K562 (cell line): Measurements from ENCODE around the gene CFAP73. TPM values are rescaled to one million over a fixed set of nuclear protein-coding genes. Genes with fewer than 3 reads are reported as not detected.

ENCODE experiments used
- CTBP1 ChIP-seq: fragments of 450-650 bp; IDR thresholded peaks from 2 replicates; pipeline ENCODE4 v1.6.1; 2016; ENCODE audit warnings: borderline replicate concordance
- DACH1 ChIP-seq: fragments of 450-650 bp; IDR thresholded peaks from 2 replicates; pipeline ENCODE4 v1.6.1; 2018; ENCODE audit not compliant: partially characterized antibody
- FUS ChIP-seq: fragments of 200-400 bp; formaldehyde crosslinking; optimal IDR thresholded peaks from 2 replicates; pipeline ENCODE3; 2017; ENCODE audit warnings: low read depth, low read length
- L3MBTL2 ChIP-seq: fragments of 450-650 bp; IDR thresholded peaks from 2 replicates; pipeline ENCODE4 v1.6.1; 2016; ENCODE audit warnings: mild to moderate bottlenecking, moderate library complexity
- MEF2A ChIP-seq: IDR thresholded peaks from 2 replicates; pipeline ENCODE4 v1.6.1; 2011; ENCODE audit warnings: low read depth, mild to moderate bottlenecking, low read length, moderate library complexity; ENCODE audit not compliant: control insufficient read depth
- NCOA6 ChIP-seq: fragments of 450-650 bp; IDR thresholded peaks from 2 replicates; pipeline ENCODE4 v1.6.1; 2017; ENCODE audit warnings: mild to moderate bottlenecking
- RB1 ChIP-seq: fragments of 450-650 bp; IDR thresholded peaks from 2 replicates; pipeline ENCODE4 v1.6.1; 2017; ENCODE audit warnings: low read depth, mild to moderate bottlenecking
- RFX1 ChIP-seq: fragments of 450-650 bp; IDR thresholded peaks from 2 replicates; pipeline ENCODE4 v1.6.1; 2016; ENCODE audit warnings: mild to moderate bottlenecking, moderate library complexity
- ZKSCAN8 ChIP-seq: fragments of 200-800 bp; sonication (Bioruptor generic); IDR thresholded peaks from 2 replicates; pipeline ENCODE4 v1.6.1; 2016; ENCODE audit warnings: missing genetic modification characterization, missing compliant biosample characterization
- ZNF165 ChIP-seq: fragments of 250-450 bp; sonication (Bioruptor Pico); IDR thresholded peaks from 2 replicates; pipeline ENCODE4 v1.4.0; 2020; ENCODE audit warnings: borderline replicate concordance
- ZNF224 ChIP-seq: sonication (generic); formaldehyde crosslinking; IDR thresholded peaks from 2 replicates; pipeline ENCODE4 v1.8.0; 2022; ENCODE audit warnings: mild to moderate bottlenecking, missing genetic modification reagents
- ZNF408 ChIP-seq: fragments of 250-450 bp; sonication (Bioruptor Pico); IDR thresholded peaks from 2 replicates; pipeline ENCODE4 v1.4.0; 2020; ENCODE audit warnings: low read depth, mild to moderate bottlenecking, moderate library complexity
- ZNF740 ChIP-seq, 3 experiments: fragments of 200-800 bp in 1 of 3; sonication (Bioruptor generic) in 1 of 3; sonication (generic) in 1 of 3; formaldehyde crosslinking in 1 of 3; IDR thresholded peaks; 2 replicates each; pipeline versions ENCODE4 v1.6.1 to v1.8.0; 2016 to 2022; ENCODE audit warnings: mild to moderate bottlenecking in 2 of 3, missing compliant biosample characterization in 2 of 3, missing genetic modification characterization in 2 of 3, missing genetic modification reagents in 1 of 3
- ZNF766 ChIP-seq: fragments of 200-800 bp; sonication (Bioruptor generic); conservative IDR thresholded peaks from 2 replicates; pipeline ENCODE4 v1.6.1; 2016; ENCODE audit warnings: missing genetic modification characterization, missing compliant biosample characterization
- polyA plus RNA-seq, 8 experiments: library from polyadenylated mRNA; depleted of rRNA in 4 of 8; stranded (reverse) in 5 of 8; unstranded in 3 of 8; fragments of >200 nt; fragmentation: Nextera tagmentation in 2 of 8; fragmentation: Illumina TruSeq in 1 of 8; extraction: Ambion mirVana in 2 of 8; extraction: Trizol in 1 of 8; gene quantifications; 2 replicates each; pipeline versions ENCODE4 v1.2.1 to v1.2.3, GENCODE V29; 2011 to 2014; ENCODE audit warnings: inconsistent platforms in 1 of 8, missing spikeins in 1 of 8
- total RNA-seq, 7 experiments: library from RNA; depleted of rRNA in 6 of 7; stranded (reverse); fragments of >200 nt in 6 of 7; fragmentation: Illumina TruSeq in 2 of 7; extraction: Trizol in 2 of 7; gene quantifications; 2 replicates each; pipeline versions ENCODE4 v1.2.1 to v1.2.3, GENCODE V29; 2011 to 2021; ENCODE audit warnings: low replicate concordance in 1 of 7
- TF ChIP-seq, protein P1 (sequence below): fragments of 250-450 bp; sonication (Bioruptor Pico); IDR thresholded peaks from 2 replicates; pipeline ENCODE4 v1.4.0; 2020; ENCODE audit warnings: mild to moderate bottlenecking, moderate library complexity, borderline replicate concordance
- TF ChIP-seq, protein P2 (sequence below): fragments of 450-650 bp; IDR thresholded peaks from 2 replicates; pipeline ENCODE4 v1.7.0; 2016; ENCODE audit warnings: borderline replicate concordance
- TF ChIP-seq, protein P3 (sequence below): fragments of 450-650 bp; formaldehyde crosslinking; IDR thresholded peaks from 2 replicates; pipeline ENCODE4 v1.4.0; 2022; ENCODE audit warnings: missing genetic modification characterization
- TF ChIP-seq, protein P4 (sequence below): fragments of 250-450 bp; sonication (Bioruptor Pico); IDR thresholded peaks from 2 replicates; pipeline ENCODE4 v1.5.0; 2020; ENCODE audit warnings: mild to moderate bottlenecking, borderline replicate concordance

Gene CFAP73
- total and polyA plus RNA-seq, 9 of the 15 experiments (the other 6 are each of a cell fraction or from before 2014, with no cell fraction given): not detected

GRCh38 chr12:113185180-113186032, 35.9 kb downstream of the CFAP73 start, which contains the start of the genes DDX54 and RITA1 (continued):
- no peak for TF ChIP-seq NCOA6
- peak; percentile 28 for TF ChIP-seq FUS
- no peak for TF ChIP-seq ZNF408 (CRISPR knock-in tag)
- TF ChIP-seq CTBP1: peak; percentile 68
- TF ChIP-seq RB1: peak; percentile 82; the same call in 1 of the 2 replicates
- TF ChIP-seq, protein P1, sequence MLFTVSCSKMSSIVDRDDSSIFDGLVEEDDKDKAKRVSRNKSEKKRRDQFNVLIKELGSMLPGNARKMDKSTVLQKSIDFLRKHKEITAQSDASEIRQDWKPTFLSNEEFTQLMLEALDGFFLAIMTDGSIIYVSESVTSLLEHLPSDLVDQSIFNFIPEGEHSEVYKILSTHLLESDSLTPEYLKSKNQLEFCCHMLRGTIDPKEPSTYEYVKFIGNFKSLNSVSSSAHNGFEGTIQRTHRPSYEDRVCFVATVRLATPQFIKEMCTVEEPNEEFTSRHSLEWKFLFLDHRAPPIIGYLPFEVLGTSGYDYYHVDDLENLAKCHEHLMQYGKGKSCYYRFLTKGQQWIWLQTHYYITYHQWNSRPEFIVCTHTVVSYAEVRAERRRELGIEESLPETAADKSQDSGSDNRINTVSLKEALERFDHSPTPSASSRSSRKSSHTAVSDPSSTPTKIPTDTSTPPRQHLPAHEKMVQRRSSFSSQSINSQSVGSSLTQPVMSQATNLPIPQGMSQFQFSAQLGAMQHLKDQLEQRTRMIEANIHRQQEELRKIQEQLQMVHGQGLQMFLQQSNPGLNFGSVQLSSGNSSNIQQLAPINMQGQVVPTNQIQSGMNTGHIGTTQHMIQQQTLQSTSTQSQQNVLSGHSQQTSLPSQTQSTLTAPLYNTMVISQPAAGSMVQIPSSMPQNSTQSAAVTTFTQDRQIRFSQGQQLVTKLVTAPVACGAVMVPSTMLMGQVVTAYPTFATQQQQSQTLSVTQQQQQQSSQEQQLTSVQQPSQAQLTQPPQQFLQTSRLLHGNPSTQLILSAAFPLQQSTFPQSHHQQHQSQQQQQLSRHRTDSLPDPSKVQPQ (CRISPR knock-in tag): no peak
- TF ChIP-seq, protein P2, sequence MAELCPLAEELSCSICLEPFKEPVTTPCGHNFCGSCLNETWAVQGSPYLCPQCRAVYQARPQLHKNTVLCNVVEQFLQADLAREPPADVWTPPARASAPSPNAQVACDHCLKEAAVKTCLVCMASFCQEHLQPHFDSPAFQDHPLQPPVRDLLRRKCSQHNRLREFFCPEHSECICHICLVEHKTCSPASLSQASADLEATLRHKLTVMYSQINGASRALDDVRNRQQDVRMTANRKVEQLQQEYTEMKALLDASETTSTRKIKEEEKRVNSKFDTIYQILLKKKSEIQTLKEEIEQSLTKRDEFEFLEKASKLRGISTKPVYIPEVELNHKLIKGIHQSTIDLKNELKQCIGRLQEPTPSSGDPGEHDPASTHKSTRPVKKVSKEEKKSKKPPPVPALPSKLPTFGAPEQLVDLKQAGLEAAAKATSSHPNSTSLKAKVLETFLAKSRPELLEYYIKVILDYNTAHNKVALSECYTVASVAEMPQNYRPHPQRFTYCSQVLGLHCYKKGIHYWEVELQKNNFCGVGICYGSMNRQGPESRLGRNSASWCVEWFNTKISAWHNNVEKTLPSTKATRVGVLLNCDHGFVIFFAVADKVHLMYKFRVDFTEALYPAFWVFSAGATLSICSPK: no peak
- no peak for TF ChIP-seq DACH1
- TF ChIP-seq ZKSCAN8: no peak
- TF ChIP-seq ZNF165 (CRISPR knock-in tag): no peak
- peak; percentile 97 for TF ChIP-seq ZNF740 (CRISPR knock-in tag; IDR thresholded peaks at IDR 0.05)
- peak in 1 of 2 experiments; percentile 90; a peak in 2 of 4 replicates for TF ChIP-seq ZNF740 (tag; IDR thresholded peaks at IDR 0.05)
- TF ChIP-seq L3MBTL2: peak; percentile 88
- no peak for TF ChIP-seq ZNF766
- no peak; the same call in 1 of the 2 replicates for TF ChIP-seq ZNF224
- no peak for TF ChIP-seq MEF2A
- TF ChIP-seq RFX1: no peak
- TF ChIP-seq, protein P3, sequence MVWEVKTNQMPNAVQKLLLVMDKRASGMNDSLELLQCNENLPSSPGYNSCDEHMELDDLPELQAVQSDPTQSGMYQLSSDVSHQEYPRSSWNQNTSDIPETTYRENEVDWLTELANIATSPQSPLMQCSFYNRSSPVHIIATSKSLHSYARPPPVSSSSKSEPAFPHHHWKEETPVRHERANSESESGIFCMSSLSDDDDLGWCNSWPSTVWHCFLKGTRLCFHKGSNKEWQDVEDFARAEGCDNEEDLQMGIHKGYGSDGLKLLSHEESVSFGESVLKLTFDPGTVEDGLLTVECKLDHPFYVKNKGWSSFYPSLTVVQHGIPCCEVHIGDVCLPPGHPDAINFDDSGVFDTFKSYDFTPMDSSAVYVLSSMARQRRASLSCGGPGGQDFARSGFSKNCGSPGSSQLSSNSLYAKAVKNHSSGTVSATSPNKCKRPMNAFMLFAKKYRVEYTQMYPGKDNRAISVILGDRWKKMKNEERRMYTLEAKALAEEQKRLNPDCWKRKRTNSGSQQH (CRISPR knock-in tag): 0 out of 2 replicates have a peak, but pooled peaks have one; percentile 2
- TF ChIP-seq, protein P4, sequence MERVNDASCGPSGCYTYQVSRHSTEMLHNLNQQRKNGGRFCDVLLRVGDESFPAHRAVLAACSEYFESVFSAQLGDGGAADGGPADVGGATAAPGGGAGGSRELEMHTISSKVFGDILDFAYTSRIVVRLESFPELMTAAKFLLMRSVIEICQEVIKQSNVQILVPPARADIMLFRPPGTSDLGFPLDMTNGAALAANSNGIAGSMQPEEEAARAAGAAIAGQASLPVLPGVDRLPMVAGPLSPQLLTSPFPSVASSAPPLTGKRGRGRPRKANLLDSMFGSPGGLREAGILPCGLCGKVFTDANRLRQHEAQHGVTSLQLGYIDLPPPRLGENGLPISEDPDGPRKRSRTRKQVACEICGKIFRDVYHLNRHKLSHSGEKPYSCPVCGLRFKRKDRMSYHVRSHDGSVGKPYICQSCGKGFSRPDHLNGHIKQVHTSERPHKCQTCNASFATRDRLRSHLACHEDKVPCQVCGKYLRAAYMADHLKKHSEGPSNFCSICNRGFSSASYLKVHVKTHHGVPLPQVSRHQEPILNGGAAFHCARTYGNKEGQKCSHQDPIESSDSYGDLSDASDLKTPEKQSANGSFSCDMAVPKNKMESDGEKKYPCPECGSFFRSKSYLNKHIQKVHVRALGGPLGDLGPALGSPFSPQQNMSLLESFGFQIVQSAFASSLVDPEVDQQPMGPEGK: no peak
